HG03354 (cell line): Measurements from ENCODE around the gene MERTK.
"Not testable (repeated sequence)": the region's sequence is repeated elsewhere in the genome, so short reads cannot be mapped to it uniquely, and the experiment has no call there.

Experiments
- ATAC-seq: cut with Tn5 transposase; IDR thresholded peaks from one replicate; pipeline ENCODE4 v1.9.1; 2021; ENCODE audit warnings: mild to moderate bottlenecking; ENCODE audit not compliant: unreplicated experiment, poor library complexity, severe bottlenecking

MERTK gene

DNA sequence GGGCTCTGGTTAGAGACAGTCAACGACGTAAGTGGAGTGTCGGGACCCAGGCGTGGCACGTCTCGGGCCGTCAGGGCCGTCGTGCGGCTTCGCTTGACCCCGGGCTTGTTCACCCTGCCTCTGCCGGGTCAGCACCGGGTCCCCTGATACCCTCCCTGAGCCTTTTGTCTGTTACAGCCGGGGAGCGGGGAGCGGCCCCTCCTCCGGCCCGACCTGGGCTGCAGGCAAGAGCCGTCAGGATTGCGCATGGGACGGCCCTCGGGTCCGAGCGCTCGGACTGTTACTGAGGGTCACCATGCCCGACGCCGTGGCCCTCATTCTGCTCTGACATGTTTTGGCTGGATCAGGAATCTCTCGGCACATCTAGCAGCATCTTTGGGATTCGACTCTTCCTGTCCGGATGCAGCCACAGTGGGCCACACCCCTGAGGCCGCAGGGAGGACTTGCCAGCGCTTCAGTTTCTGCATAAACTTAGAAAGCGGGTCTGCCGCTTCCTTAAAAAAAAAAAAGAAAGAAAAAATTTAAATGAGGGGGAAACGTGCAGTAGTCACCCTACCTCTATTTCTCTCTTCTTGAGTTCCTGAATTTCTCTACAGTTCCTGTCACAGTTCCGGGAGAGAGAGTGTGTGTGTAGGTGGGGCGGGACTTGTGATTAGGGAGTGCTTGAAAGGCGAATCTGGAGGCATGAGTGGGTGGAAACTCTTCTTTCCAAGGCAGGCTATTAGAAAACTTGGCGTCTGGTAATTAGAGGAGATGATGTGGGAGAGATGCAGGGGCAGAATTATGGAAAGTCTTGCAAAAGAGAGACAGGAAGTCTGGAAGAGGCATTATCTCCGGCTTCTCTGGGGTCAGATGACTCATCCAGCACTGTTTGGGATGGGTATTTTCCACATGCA, 157.6 kb downstream of the MERTK start:
- no peak for ATAC-seq

DNA sequence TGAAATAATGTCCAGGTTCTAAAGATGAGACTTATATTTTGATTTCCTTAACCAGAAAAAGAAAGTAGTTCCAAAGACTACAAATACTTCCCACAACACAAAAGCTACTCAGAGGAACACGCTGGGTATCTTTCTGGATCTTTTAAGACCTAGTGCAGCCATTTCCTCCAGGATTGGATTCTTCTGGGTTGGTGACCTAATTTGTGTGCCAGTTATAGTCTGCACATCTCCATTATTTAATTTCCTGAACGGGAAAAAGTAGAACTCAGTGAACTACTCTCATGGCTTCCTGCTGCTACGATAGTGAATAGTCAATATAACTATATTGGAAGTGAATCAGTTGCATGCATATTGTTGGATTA, 158.2 kb downstream of the MERTK start:
- no peak for ATAC-seq

DNA sequence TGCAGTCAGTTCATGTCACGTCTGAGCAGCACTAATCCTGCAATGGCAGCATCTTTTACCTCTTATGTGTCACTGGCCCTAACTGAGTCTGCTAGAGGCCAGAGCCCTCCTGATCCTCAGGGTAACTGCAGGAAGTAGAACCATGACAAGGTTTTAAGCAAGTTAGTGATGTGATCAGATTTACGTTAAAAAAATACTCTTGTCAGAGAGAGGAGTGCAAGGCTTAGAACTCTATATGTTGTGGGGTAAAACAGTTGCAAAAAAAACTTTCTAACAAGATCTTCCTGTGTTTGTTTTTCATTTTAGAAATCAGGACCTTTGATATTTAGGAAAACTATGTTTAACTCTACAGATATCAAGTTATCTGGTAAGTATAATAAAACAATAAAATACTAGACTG, 161.3 kb downstream of the MERTK start:
- no peak for ATAC-seq

DNA sequence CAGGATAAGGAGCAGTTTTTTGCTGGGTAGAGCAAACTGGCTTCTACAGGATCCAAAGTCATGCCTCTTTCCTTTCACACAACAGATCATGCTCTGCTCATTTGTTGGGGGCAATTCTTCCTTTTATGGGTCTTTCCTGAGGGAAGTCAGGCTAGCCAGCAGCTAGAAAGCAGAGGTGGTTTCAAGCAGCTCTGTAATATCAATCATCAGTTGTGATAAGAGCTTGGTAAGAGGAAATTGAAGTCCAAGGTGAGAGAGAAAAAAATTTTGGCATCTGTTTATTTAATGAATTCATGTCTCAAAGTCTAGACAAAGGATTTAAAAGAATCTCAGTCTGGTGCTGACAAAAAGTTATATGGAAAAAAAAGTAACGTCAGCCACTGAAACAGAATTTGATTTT, 162.9 kb downstream of the MERTK start:
- ATAC-seq = no peak

DNA sequence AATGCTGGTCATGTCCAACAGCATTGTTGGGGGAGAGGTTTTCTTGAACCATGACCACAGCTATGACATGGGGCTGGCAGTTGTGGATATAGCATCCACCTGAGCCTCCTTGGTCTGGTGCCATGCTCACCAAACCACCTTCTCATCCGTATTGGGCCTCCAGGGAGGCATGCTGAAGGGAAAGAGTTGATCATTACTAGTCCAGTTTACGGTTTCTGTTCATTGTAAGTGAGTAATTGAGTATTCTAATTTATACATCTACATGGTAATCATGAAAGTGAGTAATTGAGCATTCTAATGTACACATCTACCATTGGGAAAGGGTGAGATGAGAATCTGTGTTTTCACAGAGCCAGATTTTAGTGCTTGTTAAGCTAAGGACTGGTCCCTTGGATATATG, 163.4 kb downstream of the MERTK start:
- ATAC-seq = no peak

DNA sequence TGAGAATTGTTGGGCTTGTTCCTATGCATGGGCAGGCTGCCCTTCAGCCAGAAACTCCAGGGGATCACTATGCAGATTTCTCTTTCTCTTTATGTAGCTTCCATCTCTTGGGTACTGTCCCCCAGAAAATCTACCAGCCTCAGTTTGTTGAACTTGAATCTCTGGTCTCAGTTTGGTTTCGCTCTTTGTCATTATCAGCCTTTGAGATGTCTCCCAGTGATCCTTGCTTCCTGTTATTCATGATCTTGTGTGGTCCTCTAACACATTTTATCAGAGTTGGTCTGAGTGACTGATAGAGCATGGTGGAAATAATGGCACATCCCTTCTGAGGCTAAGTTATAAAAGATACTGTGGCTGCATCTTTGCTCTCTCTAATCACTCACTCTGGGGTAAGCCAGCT, 164.5 kb downstream of the MERTK start:
- ATAC-seq = no peak

DNA sequence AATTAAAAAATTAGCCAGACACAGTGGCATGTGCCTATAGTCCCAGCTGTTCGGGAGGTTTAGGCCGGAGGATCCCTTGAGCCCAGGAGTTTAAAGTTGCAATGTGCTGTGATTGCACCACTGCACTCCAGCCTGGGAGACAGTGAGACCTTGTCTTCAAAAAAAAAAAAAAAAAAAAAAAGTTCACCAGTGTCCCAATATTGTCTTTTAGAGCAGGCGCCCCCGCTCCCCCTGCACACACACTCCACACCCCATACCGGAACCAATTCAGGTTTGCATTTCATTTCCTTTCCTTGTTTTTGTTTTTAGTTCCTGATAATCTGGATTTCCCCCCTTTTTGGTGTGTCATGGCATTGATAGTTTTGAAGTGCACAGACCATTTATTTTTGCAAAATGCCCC, 167.1 kb downstream of the MERTK start:
- no peak for ATAC-seq

DNA sequence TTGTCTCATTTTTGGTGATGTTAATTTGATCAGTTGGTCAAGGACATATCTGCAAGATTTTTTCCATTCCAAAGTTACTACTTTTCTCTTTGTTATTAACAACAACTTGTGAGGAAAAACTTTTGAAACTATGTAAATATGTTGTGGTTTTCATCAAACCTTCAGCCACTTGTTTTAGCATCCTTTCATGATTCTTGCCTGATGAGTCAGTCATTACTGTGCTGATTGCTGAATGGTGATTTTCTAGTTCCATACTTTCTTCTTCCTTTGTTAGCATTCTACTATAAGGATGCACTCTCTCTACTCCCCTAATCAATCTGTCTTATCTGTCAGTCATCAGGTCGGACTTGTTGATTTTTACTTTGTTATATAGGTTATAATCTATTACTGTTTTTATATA, 167.6 kb downstream of the MERTK start:
- no peak for ATAC-seq

DNA sequence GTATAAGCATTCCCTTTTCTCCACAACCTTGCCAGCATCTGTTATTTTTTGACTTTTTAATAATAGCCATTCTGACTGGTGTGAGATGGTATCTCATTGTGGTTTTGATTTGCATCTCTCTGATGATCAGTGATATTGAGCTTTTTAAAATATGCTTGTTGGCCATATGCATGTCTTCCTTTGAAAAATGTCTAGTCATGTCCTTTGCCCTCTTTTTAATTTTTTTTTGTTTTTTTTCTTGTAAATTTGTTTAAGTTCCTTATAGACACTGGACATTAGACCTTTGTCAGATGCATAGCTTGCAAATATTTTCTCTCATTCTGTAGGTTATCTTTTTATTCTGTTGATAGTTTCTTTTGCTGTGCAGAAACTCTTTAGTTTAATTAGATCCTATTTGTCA, 171.4 kb downstream of the MERTK start:
- ATAC-seq = not testable (repeated sequence)

DNA sequence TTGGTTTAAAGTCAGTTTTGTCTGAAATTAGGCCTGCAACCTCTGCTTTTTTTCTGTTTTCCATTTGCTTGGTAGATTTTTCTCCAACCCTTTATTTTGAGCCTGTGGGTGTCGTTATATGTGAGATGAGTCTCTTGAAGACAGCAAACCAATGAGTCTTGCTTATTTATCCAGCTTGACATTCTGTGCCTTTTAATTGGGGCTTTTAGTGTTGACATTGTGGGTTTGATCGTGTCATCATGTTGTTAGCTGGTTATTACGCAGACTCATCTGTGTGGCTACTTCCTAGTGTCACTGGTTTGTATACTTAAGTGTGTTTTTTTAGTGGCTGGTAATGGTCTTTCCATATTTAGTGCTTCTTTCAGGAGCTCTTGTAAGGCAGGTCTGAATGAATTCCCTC, 175.5 kb downstream of the MERTK start:
- no peak for ATAC-seq

DNA sequence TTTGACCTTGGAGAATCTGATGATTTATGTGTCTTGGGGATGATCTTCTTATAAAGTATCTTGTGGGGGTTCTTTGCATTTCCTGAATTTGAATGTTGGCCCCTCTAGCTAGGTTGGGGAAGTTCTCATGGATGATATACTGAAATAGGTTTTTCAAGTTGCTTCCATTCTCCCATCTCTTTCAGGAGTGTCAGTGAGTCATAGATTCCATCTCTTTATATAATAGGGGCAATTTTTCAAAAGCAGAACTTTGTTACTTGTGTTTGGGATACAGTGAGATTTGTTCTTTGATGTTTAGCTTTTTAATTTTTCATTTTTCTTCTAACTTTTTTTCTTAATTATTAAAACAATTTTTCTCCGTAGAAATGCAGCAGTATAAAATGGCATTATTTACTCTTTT, 176.1 kb downstream of the MERTK start:
- no peak for ATAC-seq

DNA sequence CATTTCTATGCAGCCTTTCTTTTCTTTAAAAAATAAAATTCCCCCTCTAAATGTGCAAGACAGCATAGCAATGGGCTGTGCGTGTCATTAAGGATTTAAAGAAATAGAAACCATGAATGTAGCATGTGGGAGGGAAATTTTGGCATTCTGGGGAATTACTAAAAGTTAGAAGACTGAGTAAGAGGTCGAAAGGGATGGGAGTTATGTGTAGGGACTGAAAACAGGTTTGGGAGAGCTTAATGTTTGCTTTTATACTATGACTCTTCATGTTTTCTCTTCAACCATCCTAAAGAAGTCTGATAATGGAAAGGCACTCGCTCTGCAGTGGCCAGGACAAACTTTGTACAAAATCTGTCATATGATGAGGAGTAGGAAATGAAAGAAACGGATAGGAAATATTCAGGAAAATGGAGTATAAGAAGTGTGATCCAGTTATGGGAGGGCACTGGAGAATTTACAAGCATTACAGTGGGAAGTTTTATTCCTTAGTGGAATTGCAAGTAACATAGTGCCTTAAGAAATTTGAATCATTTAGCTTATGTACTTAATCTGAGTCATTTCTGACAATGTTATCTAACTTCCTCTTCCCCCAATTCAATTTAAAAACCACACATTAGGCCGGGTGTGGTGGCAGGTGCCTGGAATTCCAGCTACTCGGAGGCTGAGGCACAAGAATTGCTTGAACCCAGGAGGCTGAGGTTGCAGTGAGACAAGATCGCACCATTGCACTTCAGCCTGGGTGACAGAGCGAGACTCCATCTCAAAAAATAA, 177.3 kb downstream of the MERTK start:
- ATAC-seq = no peak

DNA sequence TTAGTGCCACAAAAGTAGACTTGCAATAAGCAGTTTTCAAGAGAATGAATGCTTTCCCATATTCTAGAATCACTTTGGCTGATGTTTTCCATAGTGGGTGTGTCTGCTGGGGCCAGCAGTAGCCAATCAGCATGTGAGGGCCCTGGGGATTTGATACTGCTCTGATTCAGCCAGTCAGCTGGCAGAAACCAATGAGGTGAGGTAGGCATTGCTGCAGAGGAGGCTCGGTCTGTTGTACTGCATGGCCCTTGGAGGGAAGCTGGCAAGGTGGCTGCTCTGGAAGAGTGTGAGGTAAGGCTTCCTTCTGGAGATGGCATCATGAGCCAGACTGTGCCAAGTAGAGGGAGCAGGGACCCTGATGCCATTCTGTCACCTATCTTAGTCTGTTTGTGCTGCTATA, 179.4 kb downstream of the MERTK start:
- no peak for ATAC-seq
